Peyer's patch (tissue), 4 donors: ENCODE data around the gene INPP5A.

ENCODE experiments used
- POLR2A ChIP-seq, 2 donors: fragments of 450-650 bp; IDR thresholded peaks; one replicate each; pipeline ENCODE4 v1.5.1; 2017; ENCODE audit warnings: antibody characterized with exemption in 2 of 2, mild to moderate bottlenecking in 2 of 2, moderate library complexity in 2 of 2
- TF ChIP-seq, protein P1 (sequence below), 6 experiments: fragments of 450-650 bp in 4 of 6; fragments of 200-600 bp in 2 of 6; sonication (generic) in 1 of 6; IDR thresholded peaks; one replicate each; pipeline ENCODE4 v1.5.1; 2017 to 2019; ENCODE audit warnings: antibody characterized with exemption in 6 of 6, mild to moderate bottlenecking in 3 of 6, moderate library complexity in 1 of 6

DNA sequence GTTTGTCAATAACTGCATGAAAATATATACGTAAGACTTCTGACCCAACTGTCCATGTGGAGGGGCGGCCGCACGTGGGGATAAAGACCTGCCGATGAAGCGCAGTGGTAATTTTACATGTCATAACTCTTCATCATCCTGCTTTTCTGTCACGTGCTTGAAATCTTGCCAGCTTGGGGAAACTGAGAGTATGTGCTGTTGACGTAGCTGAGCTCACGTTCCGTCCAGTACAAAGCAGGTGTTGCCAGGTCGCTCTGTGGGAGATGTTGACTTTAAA, 105.1 kb downstream of the INPP5A start:
- TF ChIP-seq, protein P1, sequence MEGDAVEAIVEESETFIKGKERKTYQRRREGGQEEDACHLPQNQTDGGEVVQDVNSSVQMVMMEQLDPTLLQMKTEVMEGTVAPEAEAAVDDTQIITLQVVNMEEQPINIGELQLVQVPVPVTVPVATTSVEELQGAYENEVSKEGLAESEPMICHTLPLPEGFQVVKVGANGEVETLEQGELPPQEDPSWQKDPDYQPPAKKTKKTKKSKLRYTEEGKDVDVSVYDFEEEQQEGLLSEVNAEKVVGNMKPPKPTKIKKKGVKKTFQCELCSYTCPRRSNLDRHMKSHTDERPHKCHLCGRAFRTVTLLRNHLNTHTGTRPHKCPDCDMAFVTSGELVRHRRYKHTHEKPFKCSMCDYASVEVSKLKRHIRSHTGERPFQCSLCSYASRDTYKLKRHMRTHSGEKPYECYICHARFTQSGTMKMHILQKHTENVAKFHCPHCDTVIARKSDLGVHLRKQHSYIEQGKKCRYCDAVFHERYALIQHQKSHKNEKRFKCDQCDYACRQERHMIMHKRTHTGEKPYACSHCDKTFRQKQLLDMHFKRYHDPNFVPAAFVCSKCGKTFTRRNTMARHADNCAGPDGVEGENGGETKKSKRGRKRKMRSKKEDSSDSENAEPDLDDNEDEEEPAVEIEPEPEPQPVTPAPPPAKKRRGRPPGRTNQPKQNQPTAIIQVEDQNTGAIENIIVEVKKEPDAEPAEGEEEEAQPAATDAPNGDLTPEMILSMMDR (IDR thresholded peaks at IDR 0.05) = no peak
- no peak for TF ChIP-seq POLR2A (IDR thresholded peaks at IDR 0.05)
